Measurements from ENCODE around the gene SAMD9L. TPM values are rescaled to one million over a fixed set of nuclear protein-coding genes. Genes with fewer than 3 reads are reported as not detected.

SAMD9L gene
- total and polyA plus RNA-seq, 2 of the 4 experiments (the other 2 are of a cell fraction) = 1.9 to 4.1 TPM

DNA sequence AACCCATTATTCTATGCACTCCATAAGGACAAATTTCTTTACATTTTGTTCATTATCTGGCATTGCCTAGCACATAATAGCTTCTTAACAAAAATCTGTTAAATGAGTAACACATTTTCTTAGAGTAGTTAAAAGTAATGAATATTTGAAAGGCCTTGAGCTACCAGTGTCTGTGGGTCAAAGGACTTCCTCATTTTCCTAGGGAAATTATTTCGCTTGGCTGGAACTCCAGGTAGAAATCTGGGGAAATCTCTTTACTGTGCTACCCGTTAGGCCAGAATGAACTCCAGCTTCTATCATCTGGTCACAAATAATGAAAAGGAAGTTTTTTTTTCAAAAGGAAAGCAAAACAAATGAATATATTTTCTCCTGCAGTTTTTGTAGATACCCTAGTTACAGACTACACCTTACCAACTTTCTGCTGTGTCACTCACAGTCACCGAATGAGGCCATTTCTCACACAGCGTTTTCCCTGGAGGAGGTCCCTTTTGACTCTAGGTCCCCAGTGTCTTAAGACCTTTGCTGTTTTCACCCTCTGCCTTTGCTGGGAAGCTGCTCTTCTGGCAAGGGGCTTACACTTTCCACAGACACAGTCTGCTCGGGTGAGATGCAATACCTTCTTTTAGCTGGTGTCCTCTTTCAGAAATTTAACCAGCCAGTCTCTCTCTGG lies 1.6 kb downstream of the SAMD9L start:
- peak overlapping the region; percentile 8; the same call in 1 of the 2 replicates for H3K18ac ChIP-seq (ENCODE audit: low read depth, low read length)
- no peak overlapping the region for H3K9ac ChIP-seq (ENCODE audit: low read depth, low read length)
- H3K27me3 ChIP-seq (ENCODE audit: control insufficient read depth, insufficient read depth, low read length) = no peaks in the 10 kb centered on the region
- no peak overlapping the region for H2BK5ac ChIP-seq (ENCODE audit: low read depth, low read length, poor library complexity, severe bottlenecking)
- H4K20me1 ChIP-seq (ENCODE audit: insufficient read depth, low read length) = no peaks in the 10 kb centered on the region
- 0 out of 2 replicates have a peak overlapping the region, but pooled peaks have one; percentile 46 for H3K4me3 ChIP-seq (ENCODE audit: insufficient read depth, low read depth, low read length)
- H3K9me1 ChIP-seq (ENCODE audit: insufficient read depth, low read length) = no peaks in the 10 kb centered on the region
- H2BK15ac ChIP-seq (ENCODE audit: low read depth, low read length) = no peak overlapping the region
- peak; percentile 16; the same call in 1 of the 2 replicates for ATAC-seq (ENCODE audit: low read depth)
- POLR2A ChIA-PET (ENCODE audit: unreplicated experiment) = interaction anchor here (1.0 kb wide), 1 partner anchor 29 kb away, joined by 3 read pairs; the partner anchor contains the start of gene SAMD9
- in situ Hi-C loops (cut with MboI; ENCODE audit: low sequenced_read_pairs) = no loop called here
- peak overlapping the region; percentile 38 for H2AFZ ChIP-seq (replicated peaks; ENCODE audit: low read length, poor library complexity)
- dilution Hi-C loops (cut with HindIII; ENCODE audit: low sequenced_read_pairs, unreplicated experiment) = no loop called here
- H2AK9ac ChIP-seq (replicated peaks; ENCODE audit: low read depth, low read length, poor library complexity) = no peak overlapping the region
- H3K23ac ChIP-seq (ENCODE audit: low read depth, low read length) = no peak overlapping the region
- H3K4me2 ChIP-seq (ENCODE audit: low read depth, low read length) = peak overlapping the region; percentile 43
- peaks cover 7% of the 10 kb centered on the region; the same call in 1 of the 2 replicates for H3K4me1 ChIP-seq (ENCODE audit: control insufficient read depth, insufficient read depth, low read length)
- H3K4ac ChIP-seq (ENCODE audit: low read depth, low read length) = peak overlapping the region; percentile 9
- no peak overlapping the region for H3K27ac ChIP-seq (ENCODE audit: insufficient read depth, low read length)
- H2BK20ac ChIP-seq (ENCODE audit: low read depth, low read length) = no peak overlapping the region
- peaks cover 1% of the 10 kb centered on the region; the same call in 1 of the 2 replicates for H3K36me3 ChIP-seq (ENCODE audit: control insufficient read depth, insufficient read depth, low read length)
- DNase-seq = no peak
- peak overlapping the region; percentile 10; the same call in 1 of the 2 replicates for H3K14ac ChIP-seq (replicated peaks; ENCODE audit: low read depth, low read length)
- no TSS peak for BruUV-seq (replicated peaks)
- H4K91ac ChIP-seq (ENCODE audit: insufficient read depth, low read depth, low read length) = no peak overlapping the region; the same call in 1 of the 2 replicates
- no peak overlapping the region for H3K56ac ChIP-seq (ENCODE audit: extremely low read depth, insufficient read depth, low read length)
- H3K79me1 ChIP-seq (ENCODE audit: low read depth in 1 of 2, low read length in 2 of 2) = 0 out of 4 replicates have a peak, but pooled peaks cover 0 to 5% of the 10 kb centered on the region in 2 experiments
- intact Hi-C loops (cut with micrococcal nuclease) = loop anchor here (2.0 kb wide), 1 partner anchor 32 kb away; no protein-coding TSS in a partner anchor
- H2BK120ac ChIP-seq (ENCODE audit: low read depth, low read length) = peak overlapping the region; percentile 60; the same call in 1 of the 2 replicates
- WGBS, 2 experiments (ENCODE audit: extremely low coverage in 2 of 2, insufficient read length in 1 of 2) = 75% methylated on average over 3 of the region's 5 CpGs; no CpG with 5 or more reads in 1 of the 2 experiments
- TF ChIP-seq RAD21 (IDR thresholded peaks at IDR 0.05; ENCODE audit: low read length) (no peak), RFX5 (IDR thresholded peaks at IDR 0.05; ENCODE audit: low read depth, low read length) (no peak), RCOR1 (IDR thresholded peaks at IDR 0.05; ENCODE audit: insufficient replicate concordance, low read length) (no peak), MAFK (IDR thresholded peaks at IDR 0.05; ENCODE audit: low read depth, low read length) (no peak), MXI1 (IDR thresholded peaks at IDR 0.05; ENCODE audit: borderline replicate concordance, low read depth, low read length) (no peak), SMC3 (IDR thresholded peaks at IDR 0.05; ENCODE audit: low read depth, low read length) (no peak), MAZ (IDR thresholded peaks at IDR 0.05; ENCODE audit: borderline replicate concordance, low read depth, low read length) (no peak), CEBPB (IDR thresholded peaks at IDR 0.05; ENCODE audit: low read depth, low read length) (no peak), ELK1 (IDR thresholded peaks at IDR 0.05; ENCODE audit: borderline replicate concordance, low read depth, low read length) (no peak), NFE2L2 (IDR thresholded peaks at IDR 0.05; ENCODE audit: low read depth, low read length) (no peak), FOS (IDR thresholded peaks at IDR 0.05; ENCODE audit: low read depth, low read length) (no peak), CHD1 (IDR thresholded peaks at IDR 0.05; ENCODE audit: low read depth, low read length) (no peak), BHLHE40 (IDR thresholded peaks at IDR 0.05; ENCODE audit: low read depth, low read length) (no peak)
- TF ChIP-seq, protein P1, sequence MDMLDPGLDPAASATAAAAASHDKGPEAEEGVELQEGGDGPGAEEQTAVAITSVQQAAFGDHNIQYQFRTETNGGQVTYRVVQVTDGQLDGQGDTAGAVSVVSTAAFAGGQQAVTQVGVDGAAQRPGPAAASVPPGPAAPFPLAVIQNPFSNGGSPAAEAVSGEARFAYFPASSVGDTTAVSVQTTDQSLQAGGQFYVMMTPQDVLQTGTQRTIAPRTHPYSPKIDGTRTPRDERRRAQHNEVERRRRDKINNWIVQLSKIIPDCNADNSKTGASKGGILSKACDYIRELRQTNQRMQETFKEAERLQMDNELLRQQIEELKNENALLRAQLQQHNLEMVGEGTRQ (IDR thresholded peaks at IDR 0.05; ENCODE audit: low read depth, low read length) = no peak
- no peaks in the 10 kb centered on the region for H3K9me3 ChIP-seq (ENCODE audit: control insufficient read depth, insufficient read depth, low read length)
- peak overlapping the region in 1 of 2 experiments; percentile 85; a peak in 1 of 4 replicates for H4K8ac ChIP-seq (ENCODE audit: low read depth in 2 of 2, low read length in 2 of 2)
- H2AK5ac ChIP-seq (ENCODE audit: low read depth, low read length) = no peak overlapping the region
- peak overlapping the region; percentile 1; the same call in 1 of the 2 replicates for H4K5ac ChIP-seq (ENCODE audit: low read depth, low read length)
- CTCF ChIA-PET = interaction anchor here (0.7 kb wide), 1 partner anchor 570 kb away, joined by 3 read pairs; no protein-coding TSS in a partner anchor

Measured in IMR-90 (cell line).